OCI-LY7 (cell line): ENCODE results near the gene MAP2K7. TPM values are rescaled to one million over a fixed set of nuclear protein-coding genes. Genes with fewer than 3 reads are reported as not detected.

Experiments used
- BruUV-seq: library from RNA; stranded (reverse); fragments of 400-500 nt; replicated peaks from 2 replicates; lab custom pipeline; 2021; lab: Mats Ljungman, UMichigan
- CTCF ChIA-PET: fragments of 300-600 bp; sonication (Branson Sonifier 250); formaldehyde crosslinking; loops from one replicate; lab custom pipeline; 2022; ENCODE audit warnings: antibody characterized with exemption; ENCODE audit not compliant: unreplicated experiment; lab: Charles Lee
- POLR2A ChIA-PET: fragments of 300-600 bp; sonication (Branson Sonifier 250); formaldehyde crosslinking; loops from one replicate; lab custom pipeline; 2022; ENCODE audit warnings: antibody characterized with exemption; lab: Charles Lee
- DNase-seq: peaks from one replicate; pipeline ENCODE4 v3.0.0-alpha.2; 2015; ENCODE audit warnings: low spot score
- H2AFZ ChIP-seq: fragments of 200-600 bp; sonication (generic), shearing (Covaris generic); 2 replicates; pipeline ENCODE4 v1.6.1; 2014; ENCODE audit warnings: mild to moderate bottlenecking, antibody characterized with exemption, low read length, moderate library complexity
- H3K27ac ChIP-seq: fragments of 200-600 bp; sonication (generic); 2 replicates; pipeline ENCODE4 v1.5.1; 2014; ENCODE audit warnings: mixed run types, low read depth, mild to moderate bottlenecking, moderate library complexity, low read length, inconsistent platforms; ENCODE audit not compliant: poor library complexity, severe bottlenecking
- H3K36me3 ChIP-seq: fragments of 200-600 bp; sonication (generic); 2 replicates; pipeline ENCODE4 v1.6.1; 2014; ENCODE audit warnings: mild to moderate bottlenecking, antibody characterized with exemption, low read length, moderate library complexity, mixed read lengths; ENCODE audit not compliant: insufficient read depth
- H3K4me1 ChIP-seq: fragments of 200-600 bp; sonication (generic); 2 replicates; pipeline ENCODE4 v1.5.1; 2014; ENCODE audit warnings: mild to moderate bottlenecking, low read length; ENCODE audit not compliant: insufficient read depth, poor library complexity, severe bottlenecking
- H3K4me2 ChIP-seq: fragments of 200-600 bp; sonication (generic); 2 replicates; pipeline ENCODE4 v1.6.1; 2014; ENCODE audit warnings: mild to moderate bottlenecking, low read length
- H3K4me3 ChIP-seq: fragments of 200-600 bp; sonication (generic); 2 replicates; pipeline ENCODE4 v1.5.1; 2014; ENCODE audit warnings: mild to moderate bottlenecking, low read depth, low read length; ENCODE audit not compliant: poor library complexity, severe bottlenecking
- H3K79me2 ChIP-seq: fragments of 200-600 bp; sonication (generic); 2 replicates; pipeline ENCODE4 v1.6.1; 2016; ENCODE audit warnings: low read depth, mild to moderate bottlenecking, low read length, moderate library complexity, mixed read lengths; ENCODE audit not compliant: insufficient read depth
- H3K9me2 ChIP-seq: fragments of 200-600 bp; sonication (generic); 2 replicates; pipeline ENCODE4 v1.6.1; 2016; ENCODE audit warnings: mild to moderate bottlenecking, low read length, mixed read lengths; ENCODE audit not compliant: insufficient read depth
- H3K9me3 ChIP-seq: fragments of 200-600 bp; sonication (generic); 2 replicates; pipeline ENCODE4 v1.6.1; 2014; ENCODE audit warnings: mild to moderate bottlenecking, mixed run types, low read length, mixed read lengths
- H4K20me1 ChIP-seq: fragments of 200-600 bp; sonication (generic); 2 replicates; pipeline ENCODE4 v1.6.1; 2014; ENCODE audit warnings: mild to moderate bottlenecking, antibody characterized with exemption, low read length, moderate library complexity, mixed read lengths; ENCODE audit not compliant: insufficient read depth
- EZH2phosphoT487 ChIP-seq: fragments of 200-600 bp; sonication (generic); IDR thresholded peaks from 2 replicates; pipeline ENCODE4 v1.6.1; 2018; ENCODE audit warnings: low read depth, borderline replicate concordance, mild to moderate bottlenecking, mixed run types, antibody characterized with exemption, low read length, moderate library complexity, mixed read lengths
- intact Hi-C: fragments of 100-400 bp; cut with micrococcal nuclease; formaldehyde crosslinking; loops from one replicate; pipeline ENCODE4 v1.10.0; 2022; ENCODE audit not compliant: unreplicated experiment
- total RNA-seq, 2 experiments: library from RNA; depleted of rRNA in 1 of 2; stranded (reverse); fragments of >200 nt in 1 of 2; shearing (Covaris generic) in 1 of 2; gene quantifications; 2 replicates each; pipeline ENCODE4 v1.2.3, GENCODE V29; 2014 to 2022
- TF ChIP-seq, protein P1 (sequence below): fragments of 200-600 bp; sonication (generic); conservative IDR thresholded peaks from 2 replicates; pipeline ENCODE4 v1.5.1; 2014; ENCODE audit warnings: mild to moderate bottlenecking, antibody characterized with exemption, low read length, moderate library complexity, mixed read lengths

Gene MAP2K7
- total RNA-seq, 2 experiments from 2014 or later: 23.2 to 44.5 TPM

DNA sequence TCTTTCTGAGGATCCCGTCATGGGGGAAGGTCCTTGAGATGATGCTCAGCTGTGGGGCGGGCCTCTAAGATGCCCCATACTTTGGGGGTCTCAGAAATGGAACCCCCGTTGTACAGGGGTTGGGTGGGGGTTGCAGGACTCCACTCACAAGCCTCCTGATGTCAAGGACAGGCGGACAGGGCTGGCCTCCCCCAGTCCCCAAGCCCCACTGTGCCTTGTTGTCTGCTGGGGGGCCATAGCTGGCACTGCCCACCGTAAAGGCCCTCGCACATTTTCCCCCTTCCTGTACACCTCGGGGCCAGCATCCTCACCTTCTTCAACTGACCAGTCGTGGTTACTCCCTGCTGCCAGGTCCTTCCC is 19.1 kb downstream of the MAP2K7 start:
- no peak for DNase-seq

GRCh38 chr19:7923295-7924191 is 19.9 kb downstream of the MAP2K7 start:
- Histone ChIP-seq H2AFZ (no peak overlapping the region), H3K4me3 (no peak overlapping the region), H4K20me1 (peaks cover 6% of the 10 kb centered on the region; the same call in 1 of the 2 replicates), H3K9me3 (no peaks in the 10 kb centered on the region), H3K79me2 (no peaks in the 10 kb centered on the region), H3K36me3 (peaks cover 11% of the 10 kb centered on the region; the same call in 1 of the 2 replicates), H3K9me2 (no peaks in the 10 kb centered on the region), H3K4me2 (no peak overlapping the region), H3K4me1 (peaks cover 20% of the 10 kb centered on the region), H3K27ac (no peak overlapping the region)
- no TSS peak for BruUV-seq
- DNase-seq: no peak
- TF ChIP-seq, protein P1, sequence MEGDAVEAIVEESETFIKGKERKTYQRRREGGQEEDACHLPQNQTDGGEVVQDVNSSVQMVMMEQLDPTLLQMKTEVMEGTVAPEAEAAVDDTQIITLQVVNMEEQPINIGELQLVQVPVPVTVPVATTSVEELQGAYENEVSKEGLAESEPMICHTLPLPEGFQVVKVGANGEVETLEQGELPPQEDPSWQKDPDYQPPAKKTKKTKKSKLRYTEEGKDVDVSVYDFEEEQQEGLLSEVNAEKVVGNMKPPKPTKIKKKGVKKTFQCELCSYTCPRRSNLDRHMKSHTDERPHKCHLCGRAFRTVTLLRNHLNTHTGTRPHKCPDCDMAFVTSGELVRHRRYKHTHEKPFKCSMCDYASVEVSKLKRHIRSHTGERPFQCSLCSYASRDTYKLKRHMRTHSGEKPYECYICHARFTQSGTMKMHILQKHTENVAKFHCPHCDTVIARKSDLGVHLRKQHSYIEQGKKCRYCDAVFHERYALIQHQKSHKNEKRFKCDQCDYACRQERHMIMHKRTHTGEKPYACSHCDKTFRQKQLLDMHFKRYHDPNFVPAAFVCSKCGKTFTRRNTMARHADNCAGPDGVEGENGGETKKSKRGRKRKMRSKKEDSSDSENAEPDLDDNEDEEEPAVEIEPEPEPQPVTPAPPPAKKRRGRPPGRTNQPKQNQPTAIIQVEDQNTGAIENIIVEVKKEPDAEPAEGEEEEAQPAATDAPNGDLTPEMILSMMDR: no peak
- no peak for TF ChIP-seq EZH2phosphoT487
- ChIA-PET POLR2A (no interaction called here), CTCF (no interaction called here)
- intact Hi-C loops: no loop called here

More for the DNA sequence above, 19.1 kb downstream of the MAP2K7 start:
- Histone ChIP-seq H3K36me3 (peaks cover 11% of the 10 kb centered on the region; the same call in 1 of the 2 replicates), H4K20me1 (peaks cover 6% of the 10 kb centered on the region; the same call in 1 of the 2 replicates), H3K9me2 (no peaks in the 10 kb centered on the region), H3K79me2 (no peaks in the 10 kb centered on the region), H2AFZ (no peak overlapping the region), H3K27ac (no peak overlapping the region), H3K4me2 (no peak overlapping the region), H3K4me1 (peaks cover 20% of the 10 kb centered on the region), H3K9me3 (no peaks in the 10 kb centered on the region), H3K4me3 (no peak overlapping the region)
- ChIA-PET CTCF (no interaction called here), POLR2A (no interaction called here)
- BruUV-seq: no TSS peak
- no peak for TF ChIP-seq EZH2phosphoT487
- TF ChIP-seq, protein P1: no peak
- intact Hi-C loops: no loop called here

- Histone ChIP-seq H3K4me2 (no peak overlapping the region), H3K4me1 (peaks cover 20% of the 10 kb centered on the region), H3K9me2 (no peaks in the 10 kb centered on the region), H3K4me3 (no peak overlapping the region), H3K36me3 (peaks cover 11% of the 10 kb centered on the region; the same call in 1 of the 2 replicates), H3K79me2 (no peaks in the 10 kb centered on the region), H3K27ac (no peak overlapping the region), H2AFZ (no peak overlapping the region), H4K20me1 (peaks cover 6% of the 10 kb centered on the region; the same call in 1 of the 2 replicates), H3K9me3 (no peaks in the 10 kb centered on the region)
- DNase-seq: no peak
- ChIA-PET CTCF (no interaction called here), POLR2A (no interaction called here)
- BruUV-seq: no TSS peak
- TF ChIP-seq, protein P1: no peak
- no peak for TF ChIP-seq EZH2phosphoT487
- intact Hi-C loops: no loop called here
Measured at GRCh38 chr19:7924241-7924640, 20.6 kb downstream of the MAP2K7 start.
